Measurements from ENCODE around the gene RGS10. TPM values are rescaled to one million over a fixed set of nuclear protein-coding genes. Genes with fewer than 3 reads are reported as not detected.
"Not testable (repeated sequence)": the region's sequence is repeated elsewhere in the genome, so short reads cannot be mapped to it uniquely, and the experiment has no call there.

The RGS10 gene
- total RNA-seq, 4 donors from 2014 or later, result 3.0 to 64.2 (median 12.0) TPM

- H3K4me3 ChIP-seq, result no peak overlapping the region
- in situ Hi-C loops (cut with MboI; ENCODE audit: low sequenced_read_pairs in 4 of 4), result no loop called here
- H3K4me1 ChIP-seq, result no peaks in the 10 kb centered on the region
- DNase-seq (no peak), ATAC-seq (no peak)
- no peaks in the 10 kb centered on the region for H3K27me3 ChIP-seq
- TF ChIP-seq POLR2A (IDR thresholded peaks at IDR 0.05), result no peak
- TF ChIP-seq, protein P1, sequence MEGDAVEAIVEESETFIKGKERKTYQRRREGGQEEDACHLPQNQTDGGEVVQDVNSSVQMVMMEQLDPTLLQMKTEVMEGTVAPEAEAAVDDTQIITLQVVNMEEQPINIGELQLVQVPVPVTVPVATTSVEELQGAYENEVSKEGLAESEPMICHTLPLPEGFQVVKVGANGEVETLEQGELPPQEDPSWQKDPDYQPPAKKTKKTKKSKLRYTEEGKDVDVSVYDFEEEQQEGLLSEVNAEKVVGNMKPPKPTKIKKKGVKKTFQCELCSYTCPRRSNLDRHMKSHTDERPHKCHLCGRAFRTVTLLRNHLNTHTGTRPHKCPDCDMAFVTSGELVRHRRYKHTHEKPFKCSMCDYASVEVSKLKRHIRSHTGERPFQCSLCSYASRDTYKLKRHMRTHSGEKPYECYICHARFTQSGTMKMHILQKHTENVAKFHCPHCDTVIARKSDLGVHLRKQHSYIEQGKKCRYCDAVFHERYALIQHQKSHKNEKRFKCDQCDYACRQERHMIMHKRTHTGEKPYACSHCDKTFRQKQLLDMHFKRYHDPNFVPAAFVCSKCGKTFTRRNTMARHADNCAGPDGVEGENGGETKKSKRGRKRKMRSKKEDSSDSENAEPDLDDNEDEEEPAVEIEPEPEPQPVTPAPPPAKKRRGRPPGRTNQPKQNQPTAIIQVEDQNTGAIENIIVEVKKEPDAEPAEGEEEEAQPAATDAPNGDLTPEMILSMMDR (IDR thresholded peaks at IDR 0.05 in 4 of 5, conservative IDR thresholded peaks at IDR 0.05 in 1 of 5), result no peak
- intact Hi-C loops (cut with DNase I; ENCODE audit: low total_unique reads), result no loop called here
- H3K9me3 ChIP-seq, result no peaks in the 10 kb centered on the region
- H3K27ac ChIP-seq, result no peak overlapping the region
- H3K36me3 ChIP-seq, result no peaks in the 10 kb centered on the region
Observed at GRCh38 chr10:119468542-119469324, 73.8 kb downstream of the RGS10 start.

DNA sequence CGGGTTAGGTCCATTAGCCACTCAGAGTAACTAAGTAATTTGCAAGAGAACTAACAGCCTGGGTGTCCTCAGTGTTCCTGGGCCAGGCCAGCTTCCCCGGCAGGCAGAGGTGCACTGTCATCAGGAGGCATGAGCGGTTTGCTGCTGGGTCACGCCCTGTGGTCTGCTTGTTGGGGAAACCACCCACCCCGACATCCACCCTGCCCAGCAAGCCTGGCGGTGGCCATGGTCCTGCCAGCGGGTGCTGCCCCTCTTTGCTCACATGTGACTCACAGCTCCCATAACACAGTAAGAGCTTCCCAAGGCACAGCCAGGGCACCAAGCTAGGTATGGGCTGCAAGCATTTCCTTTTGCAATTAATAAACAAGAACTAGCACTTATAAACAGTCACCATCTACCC, 75.9 kb downstream of the RGS10 start:
- ATAC-seq (no peak), DNase-seq (no peak)
- Histone ChIP-seq H3K9me3 (no peaks in the 10 kb centered on the region), H3K27ac (no peak overlapping the region), H3K4me3 (no peak overlapping the region), H3K4me1 (no peaks in the 10 kb centered on the region), H3K27me3 (no peaks in the 10 kb centered on the region), H3K36me3 (no peaks in the 10 kb centered on the region)
- no peak for TF ChIP-seq POLR2A (IDR thresholded peaks at IDR 0.05)
- TF ChIP-seq, protein P1 (IDR thresholded peaks at IDR 0.05 in 4 of 5, conservative IDR thresholded peaks at IDR 0.05 in 1 of 5), result no peak
- intact Hi-C loops (cut with DNase I; ENCODE audit: low total_unique reads), result no loop called here
- in situ Hi-C loops (cut with MboI; ENCODE audit: low sequenced_read_pairs in 4 of 4), result no loop called here

DNA sequence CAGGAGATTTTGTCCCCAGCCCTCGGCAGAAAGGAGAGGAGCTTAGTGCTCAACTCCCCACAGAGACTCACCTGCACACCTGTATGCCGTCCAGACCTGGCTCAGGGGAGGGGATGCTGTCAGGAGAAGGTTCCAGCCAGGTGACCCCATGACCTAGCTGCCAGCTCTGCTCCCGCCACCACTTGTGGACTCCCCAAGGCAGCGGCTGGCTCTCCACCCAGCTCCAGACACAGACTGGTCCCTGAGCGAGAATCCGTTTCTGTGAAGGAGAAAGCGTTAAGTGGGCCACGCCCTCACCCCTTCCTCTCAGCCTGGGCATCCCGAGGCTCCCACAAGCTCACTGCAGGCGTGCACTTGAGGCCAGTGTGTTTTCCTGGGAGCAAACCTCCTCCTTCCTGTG, 76.4 kb downstream of the RGS10 start:
- ATAC-seq, result no peak
- no peak overlapping the region for H3K27ac ChIP-seq
- no peaks in the 10 kb centered on the region for H3K9me3 ChIP-seq
- no peak for DNase-seq
- H3K36me3 ChIP-seq, result no peaks in the 10 kb centered on the region
- no peak overlapping the region for H3K4me3 ChIP-seq
- H3K27me3 ChIP-seq, result no peaks in the 10 kb centered on the region
- in situ Hi-C loops (cut with MboI; ENCODE audit: low sequenced_read_pairs in 4 of 4), result no loop called here
- H3K4me1 ChIP-seq, result no peaks in the 10 kb centered on the region
- intact Hi-C loops (cut with DNase I; ENCODE audit: low total_unique reads), result no loop called here
- TF ChIP-seq, protein P1 (IDR thresholded peaks at IDR 0.05 in 4 of 5, conservative IDR thresholded peaks at IDR 0.05 in 1 of 5), result no peak
- TF ChIP-seq POLR2A (IDR thresholded peaks at IDR 0.05), result no peak

DNA sequence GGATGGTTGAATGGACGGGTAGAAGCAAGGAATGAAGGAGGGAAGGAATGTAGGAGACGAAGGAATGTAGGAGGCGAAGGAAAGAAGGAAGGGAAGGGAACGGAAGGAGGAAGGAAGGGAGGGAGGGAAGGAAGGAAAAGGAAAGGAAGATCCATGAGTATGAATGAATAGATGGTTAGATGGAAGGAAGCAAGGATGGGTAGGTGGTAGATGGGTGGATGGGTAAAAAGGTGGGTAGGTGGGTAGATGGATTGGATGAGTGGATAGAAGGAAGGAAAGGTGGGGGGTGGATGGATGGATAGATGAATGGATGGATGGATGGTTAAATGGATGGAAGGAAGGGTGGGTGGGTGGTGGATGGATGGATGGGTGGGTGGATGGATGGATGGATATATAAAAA, 77.4 kb downstream of the RGS10 start:
- ATAC-seq, result no peak

DNA sequence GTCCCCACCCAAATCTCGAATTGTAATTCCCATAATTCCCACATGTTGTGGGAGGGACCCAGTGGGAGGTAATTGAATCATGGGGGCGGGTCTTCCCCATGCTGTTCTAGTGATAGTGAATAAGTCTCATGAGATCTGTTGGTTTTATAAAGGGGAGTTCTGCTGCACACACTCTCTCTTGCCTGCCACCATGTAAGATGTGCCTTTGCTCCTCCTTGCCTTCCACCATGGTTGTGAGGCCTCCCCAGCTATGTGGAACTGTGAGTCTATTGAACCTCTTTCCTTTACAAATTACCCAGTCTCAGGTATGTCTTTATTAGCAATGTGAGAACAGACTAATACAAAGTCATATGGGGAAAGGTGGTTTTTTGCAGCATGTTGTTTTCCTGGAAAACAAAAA, 79.3 kb downstream of the RGS10 start:
- intact Hi-C loops (cut with DNase I; ENCODE audit: low total_unique reads); in situ Hi-C loops (cut with MboI; ENCODE audit: low sequenced_read_pairs in 4 of 4); H3K27ac ChIP-seq; DNase-seq; H3K4me3 ChIP-seq; ATAC-seq; H3K27me3 ChIP-seq; H3K9me3 ChIP-seq; H3K4me1 ChIP-seq; H3K36me3 ChIP-seq: not testable (repeated sequence)

More for the DNA sequence above, 77.4 kb downstream of the RGS10 start:
- in situ Hi-C loops (cut with MboI; ENCODE audit: low sequenced_read_pairs in 4 of 4), result no loop called here
- Histone ChIP-seq H3K27ac (no peak overlapping the region), H3K9me3 (no peaks in the 10 kb centered on the region), H3K36me3 (no peaks in the 10 kb centered on the region), H3K4me1 (no peaks in the 10 kb centered on the region), H3K27me3 (no peaks in the 10 kb centered on the region), H3K4me3 (no peak overlapping the region)
- TF ChIP-seq, protein P1 (IDR thresholded peaks at IDR 0.05 in 4 of 5, conservative IDR thresholded peaks at IDR 0.05 in 1 of 5), result no peak
- TF ChIP-seq POLR2A (IDR thresholded peaks at IDR 0.05), result no peak
- intact Hi-C loops (cut with DNase I; ENCODE audit: low total_unique reads), result no loop called here
- no peak for DNase-seq
